HepG2 (cell line): ENCODE measurements around the gene ZCWPW2. TPM values are rescaled to one million over a fixed set of nuclear protein-coding genes. Genes with fewer than 3 reads are reported as not detected.

Source experiments
- BORCS8-MEF2B ChIP-seq: sonication (generic); formaldehyde crosslinking; IDR thresholded peaks from 2 replicates; pipeline ENCODE4 v1.8.0; 2022; ENCODE audit warnings: mild to moderate bottlenecking, missing genetic modification reagents
- DDIT3 ChIP-seq: sonication (generic); formaldehyde crosslinking; IDR thresholded peaks from 2 replicates; pipeline ENCODE4 v1.4.0; 2020; ENCODE audit warnings: mild to moderate bottlenecking, missing genetic modification reagents
- GABPB1 ChIP-seq: IDR thresholded peaks from 2 replicates; pipeline ENCODE4 v1.6.1; 2016; ENCODE audit warnings: mild to moderate bottlenecking, missing genetic modification reagents, moderate library complexity, missing compliant biosample characterization
- HHEX ChIP-seq: IDR thresholded peaks from 2 replicates; pipeline ENCODE4 v1.6.1; 2016; ENCODE audit warnings: control low read depth
- HNRNPK ChIP-seq: fragments of 200-400 bp; formaldehyde crosslinking; IDR thresholded peaks from 2 replicates; pipeline ENCODE4 v1.6.1; 2018; ENCODE audit warnings: low read length, low read depth, moderate library complexity, mild to moderate bottlenecking; ENCODE audit not compliant: poor library complexity, severe bottlenecking
- KDM2A ChIP-seq: sonication (generic); formaldehyde crosslinking; IDR thresholded peaks from 2 replicates; pipeline ENCODE4 v1.4.0; 2020; ENCODE audit warnings: low read depth, missing genetic modification reagents, borderline replicate concordance
- KMT2B ChIP-seq: IDR thresholded peaks from 2 replicates; pipeline ENCODE4 v1.6.1; 2016; ENCODE audit warnings: missing genetic modification reagents, missing compliant biosample characterization
- MATR3 ChIP-seq: sonication (generic); formaldehyde crosslinking; IDR thresholded peaks from 2 replicates; pipeline ENCODE4 v1.4.0; 2020; ENCODE audit warnings: missing genetic modification reagents
- MXD3 ChIP-seq: IDR thresholded peaks from 2 replicates; pipeline ENCODE4 v1.6.1; 2016; ENCODE audit warnings: mild to moderate bottlenecking, missing biosample characterization, missing genetic modification reagents
- NFKBIZ ChIP-seq: IDR thresholded peaks from 2 replicates; pipeline ENCODE4 v1.6.1; 2018; ENCODE audit warnings: missing genetic modification reagents, missing compliant biosample characterization
- NR1H2 ChIP-seq: sonication (generic); formaldehyde crosslinking; IDR thresholded peaks from 2 replicates; pipeline ENCODE4 v1.8.1; 2022; ENCODE audit warnings: low read depth, missing genetic modification reagents, borderline replicate concordance
- NR2F1 ChIP-seq, 2 experiments: fragments of 450-650 bp in 1 of 2; formaldehyde crosslinking in 1 of 2; IDR thresholded peaks; 2 replicates each; pipeline versions ENCODE4 v1.5.0 to v1.6.1; 2016 to 2020; ENCODE audit warnings: mild to moderate bottlenecking in 1 of 2, missing compliant biosample characterization in 1 of 2, missing genetic modification reagents in 1 of 2, moderate library complexity in 1 of 2
- PITX1 ChIP-seq: sonication (generic); formaldehyde crosslinking; IDR thresholded peaks from 2 replicates; pipeline ENCODE4 v1.5.1; 2020; ENCODE audit warnings: mild to moderate bottlenecking, missing genetic modification reagents
- RFX3 ChIP-seq: IDR thresholded peaks from 2 replicates; pipeline ENCODE4 v1.6.1; 2016; ENCODE audit warnings: missing biosample characterization, missing genetic modification reagents
- RFX5 ChIP-seq: IDR thresholded peaks from 2 replicates; pipeline ENCODE4 v1.6.1; 2011; ENCODE audit warnings: low read depth, low read length, improper control_type of control experiment
- XBP1 ChIP-seq: sonication (generic); formaldehyde crosslinking; IDR thresholded peaks from 2 replicates; pipeline ENCODE4 v1.5.0; 2020; ENCODE audit warnings: missing genetic modification reagents
- ZNF274 ChIP-seq: sonication (generic); formaldehyde crosslinking; IDR thresholded peaks from 2 replicates; pipeline ENCODE4 v1.5.1; 2020; ENCODE audit warnings: mild to moderate bottlenecking, missing genetic modification reagents
- ZNF280D ChIP-seq: sonication (generic); formaldehyde crosslinking; IDR thresholded peaks from 2 replicates; pipeline ENCODE4 v1.5.1; 2020; ENCODE audit warnings: mild to moderate bottlenecking, missing genetic modification reagents
- ZNF468 ChIP-seq: sonication (generic); formaldehyde crosslinking; IDR thresholded peaks from 2 replicates; pipeline ENCODE4 v1.8.0; 2022; ENCODE audit warnings: mild to moderate bottlenecking, moderate library complexity, missing genetic modification reagents
- ZNF580 ChIP-seq: IDR thresholded peaks from 2 replicates; pipeline ENCODE4 v1.6.1; 2016; ENCODE audit warnings: low read depth, borderline replicate concordance
- ZNF720 ChIP-seq: sonication (generic); formaldehyde crosslinking; IDR thresholded peaks from 2 replicates; pipeline ENCODE4 v1.4.0; 2020; ENCODE audit warnings: missing genetic modification reagents
- polyA plus RNA-seq, 8 experiments: library from polyadenylated mRNA; depleted of rRNA in 3 of 8; stranded (reverse) in 7 of 8; unstranded in 1 of 8; fragments of >200 nt; fragmentation: Illumina TruSeq in 4 of 8; extraction: Trizol in 4 of 8; gene quantifications; 2 replicates each; pipeline versions ENCODE4 v1.2.1 to v1.2.3, GENCODE V29; 2011 to 2016; ENCODE audit warnings: low read depth in 4 of 8, missing spikeins in 1 of 8, mixed read lengths in 1 of 8; ENCODE audit not compliant: insufficient read depth in 1 of 8
- total RNA-seq, 5 experiments: library from RNA; depleted of rRNA; stranded (reverse); fragments of >200 nt; fragmentation: Illumina TruSeq; extraction: Trizol; gene quantifications; 2 replicates each; pipeline ENCODE4 v1.2.3, GENCODE V29; 2016; ENCODE audit warnings: low read depth in 1 of 5
- TF ChIP-seq, protein P1 (sequence below): sonication (generic); formaldehyde crosslinking; IDR thresholded peaks from 2 replicates; pipeline ENCODE4 v1.5.0; 2020; ENCODE audit warnings: mild to moderate bottlenecking, missing genetic modification reagents, moderate library complexity
- TF ChIP-seq, protein P2 (sequence below): sonication (generic); formaldehyde crosslinking; IDR thresholded peaks from 2 replicates; pipeline ENCODE4 v1.4.0; 2020; ENCODE audit warnings: mild to moderate bottlenecking, missing genetic modification reagents

ZCWPW2 gene
- total and polyA plus RNA-seq, 2 of the 13 experiments (the other 11 are each of a cell fraction or from before 2014, with no cell fraction given): 0.17 to 0.53 TPM

DNA sequence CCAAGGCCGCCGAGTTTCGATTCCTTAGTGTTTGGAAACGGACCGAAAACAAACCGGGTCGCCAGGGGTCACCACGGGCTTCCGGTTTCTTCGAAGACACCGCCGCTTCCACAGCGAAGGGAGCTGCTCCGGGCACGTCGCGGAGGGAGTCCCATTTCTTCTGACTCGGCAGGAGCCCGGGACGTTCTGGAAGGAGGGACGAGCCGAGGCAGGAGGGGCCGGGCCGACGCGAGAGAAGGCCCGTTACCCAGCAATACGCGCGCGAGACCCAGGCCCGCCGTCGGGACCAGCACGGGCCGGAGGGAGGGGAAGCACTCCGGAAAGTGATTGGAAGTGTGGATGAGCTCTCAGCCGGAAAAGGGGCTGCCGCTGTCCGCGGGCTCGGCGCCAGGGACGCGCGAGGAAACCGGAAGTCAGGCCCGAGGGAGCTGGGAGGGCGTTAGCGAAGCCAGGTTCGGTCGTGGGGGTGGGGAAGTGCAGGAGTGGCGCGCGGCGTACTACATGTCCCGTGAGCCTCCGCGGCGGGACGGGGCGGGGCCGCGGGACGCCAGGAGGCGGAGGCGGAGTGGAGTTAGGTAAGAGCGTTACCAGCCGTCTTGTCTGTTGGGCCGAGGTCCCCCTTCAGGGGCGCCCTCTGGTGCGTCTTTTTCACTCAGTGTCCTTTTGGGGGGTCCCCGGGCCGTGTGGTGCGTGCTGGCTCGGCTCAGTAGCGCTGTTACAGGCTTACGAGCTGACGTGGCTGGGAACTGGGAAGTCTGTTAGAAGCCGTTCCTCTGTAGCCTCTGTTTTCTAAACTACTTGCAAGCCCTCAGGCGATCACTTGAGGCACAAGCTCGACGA is at the start of gene ZCWPW2, which contains the start of gene AZI2 (continued):
- TF ChIP-seq DDIT3 (CRISPR knock-in tag) (no peak), KDM2A (CRISPR knock-in tag) (peak; percentile 97), ZNF274 (CRISPR knock-in tag) (peak; percentile 53; the same call in 1 of the 2 replicates), HHEX (no peak), ZNF720 (CRISPR knock-in tag) (no peak), XBP1 (no peak), HNRNPK (peak; percentile 56), GABPB1 (CRISPR knock-in tag) (peak; percentile 98), ZNF580 (CRISPR knock-in tag) (peak; percentile 75), MXD3 (CRISPR knock-in tag) (peak; percentile 89; the same call in 1 of the 2 replicates), MATR3 (CRISPR knock-in tag) (no peak), ZNF280D (CRISPR knock-in tag) (peak; percentile 84), PITX1 (peak; percentile 62; the same call in 1 of the 2 replicates), NFKBIZ (no peak; the same call in 1 of the 2 replicates), NR2F1 (CRISPR knock-in tag; IDR thresholded peaks at IDR 0.05) (peak; percentile 62 to 94), BORCS8-MEF2B (peak; percentile 82), RFX3 (CRISPR knock-in tag) (no peak), NR1H2 (CRISPR knock-in tag) (peak; percentile 41; the same call in 1 of the 2 replicates), RFX5 (no peak), KMT2B (CRISPR knock-in tag) (peak; percentile 97), ZNF468 (0 out of 2 replicates have a peak, but pooled peaks have one; percentile 9)
- TF ChIP-seq, protein P1, sequence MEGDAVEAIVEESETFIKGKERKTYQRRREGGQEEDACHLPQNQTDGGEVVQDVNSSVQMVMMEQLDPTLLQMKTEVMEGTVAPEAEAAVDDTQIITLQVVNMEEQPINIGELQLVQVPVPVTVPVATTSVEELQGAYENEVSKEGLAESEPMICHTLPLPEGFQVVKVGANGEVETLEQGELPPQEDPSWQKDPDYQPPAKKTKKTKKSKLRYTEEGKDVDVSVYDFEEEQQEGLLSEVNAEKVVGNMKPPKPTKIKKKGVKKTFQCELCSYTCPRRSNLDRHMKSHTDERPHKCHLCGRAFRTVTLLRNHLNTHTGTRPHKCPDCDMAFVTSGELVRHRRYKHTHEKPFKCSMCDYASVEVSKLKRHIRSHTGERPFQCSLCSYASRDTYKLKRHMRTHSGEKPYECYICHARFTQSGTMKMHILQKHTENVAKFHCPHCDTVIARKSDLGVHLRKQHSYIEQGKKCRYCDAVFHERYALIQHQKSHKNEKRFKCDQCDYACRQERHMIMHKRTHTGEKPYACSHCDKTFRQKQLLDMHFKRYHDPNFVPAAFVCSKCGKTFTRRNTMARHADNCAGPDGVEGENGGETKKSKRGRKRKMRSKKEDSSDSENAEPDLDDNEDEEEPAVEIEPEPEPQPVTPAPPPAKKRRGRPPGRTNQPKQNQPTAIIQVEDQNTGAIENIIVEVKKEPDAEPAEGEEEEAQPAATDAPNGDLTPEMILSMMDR: peak; percentile 61
- TF ChIP-seq, protein P2, sequence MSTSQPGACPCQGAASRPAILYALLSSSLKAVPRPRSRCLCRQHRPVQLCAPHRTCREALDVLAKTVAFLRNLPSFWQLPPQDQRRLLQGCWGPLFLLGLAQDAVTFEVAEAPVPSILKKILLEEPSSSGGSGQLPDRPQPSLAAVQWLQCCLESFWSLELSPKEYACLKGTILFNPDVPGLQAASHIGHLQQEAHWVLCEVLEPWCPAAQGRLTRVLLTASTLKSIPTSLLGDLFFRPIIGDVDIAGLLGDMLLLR (CRISPR knock-in tag): no peak; the same call in 1 of the 2 replicates
